ENCODE data around the gene ATAD1. TPM values are rescaled to one million over a fixed set of nuclear protein-coding genes. Genes with fewer than 3 reads are reported as not detected.
A peak's percentile ranks its signal among the peaks of the same experiment; 100 is the strongest.
"Not testable (repeated sequence)": the region's sequence is repeated elsewhere in the genome, so short reads cannot be mapped to it uniquely, and the experiment has no call there.

The ATAD1 gene
- total and polyA plus RNA-seq, 2 donors (not counting 1 experiment from before 2014, with no cell fraction given), result 34.7 to 49.0 TPM

DNA sequence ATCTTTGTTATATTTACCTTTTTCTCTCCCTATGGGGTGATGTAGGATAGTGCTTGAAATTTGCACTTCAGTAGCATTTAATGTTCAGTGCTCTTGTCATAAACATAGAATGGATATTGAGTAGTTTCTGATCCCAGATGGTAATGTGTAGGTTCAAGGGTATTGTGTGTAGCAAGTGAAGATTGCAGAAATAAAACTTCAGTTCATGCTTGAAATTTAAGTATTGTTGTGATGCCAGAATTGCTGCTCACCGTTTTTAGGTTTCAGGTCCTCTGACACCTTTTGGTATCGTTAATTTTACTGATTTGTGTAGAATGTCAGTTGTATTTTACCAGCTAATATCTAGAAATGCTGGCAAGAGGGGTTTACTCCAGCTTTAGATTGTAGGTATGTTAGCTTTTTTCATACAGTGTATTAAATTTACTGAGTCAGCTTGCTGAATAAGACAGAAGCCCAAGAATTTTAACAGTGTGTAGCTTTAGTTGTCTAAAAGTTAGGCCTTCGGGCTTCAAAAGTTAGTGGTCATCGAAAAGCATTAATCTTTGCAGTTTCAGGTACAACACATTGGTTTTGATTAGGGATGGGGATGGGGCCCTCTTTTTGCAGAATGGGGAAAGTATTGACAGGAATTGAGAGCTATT lies 47.3 kb upstream of the ATAD1 start:
- no peaks in the 10 kb centered on the region for H3K36me3 ChIP-seq (ENCODE audit: control insufficient read depth, insufficient read depth, low read length)
- peak in 1 of 2 donors; percentile 12 for DNase-seq (ENCODE audit: low read depth in 2 of 2)
- peak overlapping the region; percentile 64 for H3K9ac ChIP-seq (ENCODE audit: insufficient read depth, low read length)
- no peaks in the 10 kb centered on the region for H3K27me3 ChIP-seq (ENCODE audit: control insufficient read depth, insufficient read depth, low read length)
- TF ChIP-seq EZH2 (IDR thresholded peaks at IDR 0.05; ENCODE audit: low read length, missing control alignments), result no peak
- TF ChIP-seq, protein P1, sequence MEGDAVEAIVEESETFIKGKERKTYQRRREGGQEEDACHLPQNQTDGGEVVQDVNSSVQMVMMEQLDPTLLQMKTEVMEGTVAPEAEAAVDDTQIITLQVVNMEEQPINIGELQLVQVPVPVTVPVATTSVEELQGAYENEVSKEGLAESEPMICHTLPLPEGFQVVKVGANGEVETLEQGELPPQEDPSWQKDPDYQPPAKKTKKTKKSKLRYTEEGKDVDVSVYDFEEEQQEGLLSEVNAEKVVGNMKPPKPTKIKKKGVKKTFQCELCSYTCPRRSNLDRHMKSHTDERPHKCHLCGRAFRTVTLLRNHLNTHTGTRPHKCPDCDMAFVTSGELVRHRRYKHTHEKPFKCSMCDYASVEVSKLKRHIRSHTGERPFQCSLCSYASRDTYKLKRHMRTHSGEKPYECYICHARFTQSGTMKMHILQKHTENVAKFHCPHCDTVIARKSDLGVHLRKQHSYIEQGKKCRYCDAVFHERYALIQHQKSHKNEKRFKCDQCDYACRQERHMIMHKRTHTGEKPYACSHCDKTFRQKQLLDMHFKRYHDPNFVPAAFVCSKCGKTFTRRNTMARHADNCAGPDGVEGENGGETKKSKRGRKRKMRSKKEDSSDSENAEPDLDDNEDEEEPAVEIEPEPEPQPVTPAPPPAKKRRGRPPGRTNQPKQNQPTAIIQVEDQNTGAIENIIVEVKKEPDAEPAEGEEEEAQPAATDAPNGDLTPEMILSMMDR (conservative IDR thresholded peaks at IDR 0.05 in 1 of 2, IDR thresholded peaks at IDR 0.05 in 1 of 2; ENCODE audit: low read depth in 1 of 2, low read length in 2 of 2), result no peak
- H2AFZ ChIP-seq (ENCODE audit: low read length), result no peak overlapping the region
- H3K27ac ChIP-seq (ENCODE audit: insufficient read depth, low read length), result peak overlapping the region; percentile 59
- peak overlapping the region; percentile 91 for H3K4me2 ChIP-seq (ENCODE audit: extremely low read depth, insufficient read depth, low read length)
- peaks cover 10% of the 10 kb centered on the region for H4K20me1 ChIP-seq (ENCODE audit: control insufficient read depth, extremely low read depth, insufficient read depth, low read length)
- no peaks in the 10 kb centered on the region for H3K9me3 ChIP-seq (ENCODE audit: control insufficient read depth, insufficient read depth, low read depth, low read length)
- H3K4me1 ChIP-seq (ENCODE audit: control insufficient read depth, extremely low read depth, insufficient read depth, low read length), result peaks cover 3% of the 10 kb centered on the region
- H3K79me2 ChIP-seq (ENCODE audit: control insufficient read depth, insufficient read depth, low read length), result peaks cover 73% of the 10 kb centered on the region
- peak overlapping the region; percentile 84 to 98 (median 88) for H3K4me3 ChIP-seq (replicated peaks in 1 of 4; ENCODE audit: control extremely low read depth in 1 of 4, insufficient read depth in 1 of 4, low read depth in 3 of 4, low read length in 4 of 4)

DNA sequence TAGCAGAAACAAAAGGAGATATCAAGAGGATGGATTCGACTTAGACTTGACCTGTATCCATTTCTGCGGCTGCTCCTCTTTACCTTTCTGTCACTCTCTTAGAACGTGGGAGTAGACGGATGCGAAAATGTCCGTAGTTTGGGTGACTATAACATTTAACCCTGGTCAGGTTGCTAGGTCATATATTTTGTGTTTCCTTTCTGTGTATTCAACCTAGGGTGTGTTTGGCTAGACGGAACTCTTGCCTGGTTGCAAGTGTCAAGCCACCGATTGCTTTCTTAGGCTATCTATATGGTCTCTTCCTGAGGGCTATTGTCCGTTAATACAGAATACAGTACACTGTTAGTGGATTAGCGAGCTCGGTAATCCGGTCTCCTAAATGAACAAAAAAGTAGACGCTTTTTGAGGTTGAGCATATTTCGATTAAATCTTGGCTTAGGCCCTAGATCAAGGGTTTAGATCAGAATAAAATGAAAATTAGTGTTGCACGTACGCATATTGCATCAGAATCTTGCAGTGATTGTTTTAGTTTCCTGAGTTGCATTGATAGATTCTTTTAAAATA lies 46.6 kb upstream of the ATAD1 start:
- H2AFZ ChIP-seq (ENCODE audit: low read length), result no peak overlapping the region
- peak overlapping the region; percentile 59 for H3K27ac ChIP-seq (ENCODE audit: insufficient read depth, low read length)
- no peaks in the 10 kb centered on the region for H3K27me3 ChIP-seq (ENCODE audit: control insufficient read depth, insufficient read depth, low read length)
- H4K20me1 ChIP-seq (ENCODE audit: control insufficient read depth, extremely low read depth, insufficient read depth, low read length), result peaks cover 10% of the 10 kb centered on the region
- H3K4me2 ChIP-seq (ENCODE audit: extremely low read depth, insufficient read depth, low read length), result peak overlapping the region; percentile 36
- no peak for DNase-seq (ENCODE audit: low read depth in 2 of 2)
- peaks cover 3% of the 10 kb centered on the region for H3K4me1 ChIP-seq (ENCODE audit: control insufficient read depth, extremely low read depth, insufficient read depth, low read length)
- peak overlapping the region; percentile 64 for H3K9ac ChIP-seq (ENCODE audit: insufficient read depth, low read length)
- no peaks in the 10 kb centered on the region for H3K36me3 ChIP-seq (ENCODE audit: control insufficient read depth, insufficient read depth, low read length)
- H3K4me3 ChIP-seq (replicated peaks in 1 of 4; ENCODE audit: control extremely low read depth in 1 of 4, insufficient read depth in 1 of 4, low read depth in 3 of 4, low read length in 4 of 4), result peak overlapping the region; percentile 84 to 98 (median 88)
- H3K79me2 ChIP-seq (ENCODE audit: control insufficient read depth, insufficient read depth, low read length), result peaks cover 65% of the 10 kb centered on the region
- TF ChIP-seq, protein P1 (conservative IDR thresholded peaks at IDR 0.05 in 1 of 2, IDR thresholded peaks at IDR 0.05 in 1 of 2; ENCODE audit: low read depth in 1 of 2, low read length in 2 of 2), result no peak
- no peak for TF ChIP-seq EZH2 (IDR thresholded peaks at IDR 0.05; ENCODE audit: low read length, missing control alignments)
- H3K9me3 ChIP-seq (ENCODE audit: control insufficient read depth, insufficient read depth, low read depth, low read length), result no peaks in the 10 kb centered on the region

DNA sequence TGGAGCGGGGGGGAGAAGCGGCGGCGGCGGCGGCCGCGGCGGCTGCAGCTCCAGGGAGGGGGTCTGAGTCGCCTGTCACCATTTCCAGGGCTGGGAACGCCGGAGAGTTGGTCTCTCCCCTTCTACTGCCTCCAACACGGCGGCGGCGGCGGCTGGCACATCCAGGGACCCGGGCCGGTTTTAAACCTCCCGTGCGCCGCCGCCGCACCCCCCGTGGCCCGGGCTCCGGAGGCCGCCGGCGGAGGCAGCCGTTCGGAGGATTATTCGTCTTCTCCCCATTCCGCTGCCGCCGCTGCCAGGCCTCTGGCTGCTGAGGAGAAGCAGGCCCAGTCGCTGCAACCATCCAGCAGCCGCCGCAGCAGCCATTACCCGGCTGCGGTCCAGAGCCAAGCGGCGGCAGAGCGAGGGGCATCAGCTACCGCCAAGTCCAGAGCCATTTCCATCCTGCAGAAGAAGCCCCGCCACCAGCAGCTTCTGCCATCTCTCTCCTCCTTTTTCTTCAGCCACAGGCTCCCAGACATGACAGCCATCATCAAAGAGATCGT lies 46.0 kb upstream of the ATAD1 start:
- not testable (repeated sequence) for H3K27me3 ChIP-seq (ENCODE audit: control insufficient read depth, insufficient read depth, low read length); H3K36me3 ChIP-seq (ENCODE audit: control insufficient read depth, insufficient read depth, low read length); H3K9me3 ChIP-seq (ENCODE audit: control insufficient read depth, insufficient read depth, low read depth, low read length); H4K20me1 ChIP-seq (ENCODE audit: control insufficient read depth, extremely low read depth, insufficient read depth, low read length); H3K4me1 ChIP-seq (ENCODE audit: control insufficient read depth, extremely low read depth, insufficient read depth, low read length); H2AFZ ChIP-seq (ENCODE audit: low read length)
- Histone ChIP-seq H3K27ac (ENCODE audit: insufficient read depth, low read length) (peak overlapping the region; percentile 88), H3K4me2 (ENCODE audit: extremely low read depth, insufficient read depth, low read length) (peak overlapping the region; percentile 36), H3K4me3 (replicated peaks in 1 of 4; ENCODE audit: control extremely low read depth in 1 of 4, insufficient read depth in 1 of 4, low read depth in 3 of 4, low read length in 4 of 4) (peak overlapping the region; percentile 84 to 98 (median 88)), H3K9ac (ENCODE audit: insufficient read depth, low read length) (peak overlapping the region; percentile 79), H3K79me2 (ENCODE audit: control insufficient read depth, insufficient read depth, low read length) (peaks cover 60% of the 10 kb centered on the region)
- DNase-seq (ENCODE audit: low read depth in 2 of 2), result peak in 1 of 2 donors; percentile 33

Measured in fibroblast of lung (primary cell).